GM21528 (cell line): Measurements from ENCODE around the gene CDC25B.
"Not testable (repeated sequence)": the region's sequence is repeated elsewhere in the genome, so short reads cannot be mapped to it uniquely, and the experiment has no call there.

ENCODE experiments used
- ATAC-seq: cut with Tn5 transposase; IDR thresholded peaks from one replicate; pipeline ENCODE4 v1.9.1; 2021; ENCODE audit warnings: mild to moderate bottlenecking, moderate library complexity; ENCODE audit not compliant: unreplicated experiment, low FRiP score

Gene CDC25B

DNA sequence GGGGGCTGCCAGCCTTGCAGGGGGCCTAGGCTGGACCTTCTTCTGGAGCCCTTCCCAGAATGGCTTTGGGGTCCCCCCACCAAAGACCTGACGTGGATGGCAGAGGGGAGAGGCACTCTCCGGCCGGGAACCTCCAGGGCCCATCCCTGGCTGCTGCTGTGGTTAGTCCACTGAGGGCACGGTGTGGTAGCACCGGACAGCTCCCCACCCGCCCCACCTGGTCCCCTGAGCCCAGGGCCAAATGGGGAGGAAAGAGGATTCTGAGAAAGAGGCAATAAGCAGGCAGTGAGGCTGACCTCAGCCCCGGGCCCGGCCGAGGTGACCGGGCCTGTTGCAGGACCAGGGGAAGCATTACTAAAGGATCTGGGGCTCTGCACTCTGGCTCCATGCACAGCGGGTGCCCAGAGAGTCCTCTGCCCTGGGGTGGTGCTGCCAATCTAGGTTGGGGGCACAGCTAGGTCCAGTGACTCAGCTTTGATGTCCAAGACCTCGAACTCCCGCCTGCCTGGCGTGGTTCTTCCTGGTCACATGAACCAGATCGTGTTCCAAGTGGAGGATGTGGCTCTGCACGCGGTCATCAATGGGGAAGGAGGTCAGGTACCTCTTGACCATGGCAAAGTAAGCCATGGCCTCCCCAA lies 11.8 kb upstream of the CDC25B start:
- no peak for ATAC-seq

DNA sequence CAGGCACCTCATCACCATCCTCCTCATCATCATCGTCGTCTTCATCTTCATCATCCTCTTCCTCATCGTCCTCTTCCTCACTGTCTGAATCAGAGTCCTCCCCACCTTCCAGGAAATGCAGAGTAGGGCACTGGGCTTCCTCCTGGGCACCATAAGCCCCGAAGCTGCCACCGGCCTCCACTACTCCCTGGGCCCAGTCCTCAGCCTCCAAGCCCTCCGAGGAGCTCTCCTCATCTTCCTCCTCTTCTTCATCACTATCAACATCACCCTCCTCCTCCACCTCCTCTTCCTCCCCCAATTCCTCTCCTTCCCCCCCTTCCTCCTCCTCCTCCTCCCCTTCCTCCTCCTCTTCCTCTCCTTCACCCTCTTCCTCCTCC lies 11.3 kb upstream of the CDC25B start:
- no peak for ATAC-seq

DNA sequence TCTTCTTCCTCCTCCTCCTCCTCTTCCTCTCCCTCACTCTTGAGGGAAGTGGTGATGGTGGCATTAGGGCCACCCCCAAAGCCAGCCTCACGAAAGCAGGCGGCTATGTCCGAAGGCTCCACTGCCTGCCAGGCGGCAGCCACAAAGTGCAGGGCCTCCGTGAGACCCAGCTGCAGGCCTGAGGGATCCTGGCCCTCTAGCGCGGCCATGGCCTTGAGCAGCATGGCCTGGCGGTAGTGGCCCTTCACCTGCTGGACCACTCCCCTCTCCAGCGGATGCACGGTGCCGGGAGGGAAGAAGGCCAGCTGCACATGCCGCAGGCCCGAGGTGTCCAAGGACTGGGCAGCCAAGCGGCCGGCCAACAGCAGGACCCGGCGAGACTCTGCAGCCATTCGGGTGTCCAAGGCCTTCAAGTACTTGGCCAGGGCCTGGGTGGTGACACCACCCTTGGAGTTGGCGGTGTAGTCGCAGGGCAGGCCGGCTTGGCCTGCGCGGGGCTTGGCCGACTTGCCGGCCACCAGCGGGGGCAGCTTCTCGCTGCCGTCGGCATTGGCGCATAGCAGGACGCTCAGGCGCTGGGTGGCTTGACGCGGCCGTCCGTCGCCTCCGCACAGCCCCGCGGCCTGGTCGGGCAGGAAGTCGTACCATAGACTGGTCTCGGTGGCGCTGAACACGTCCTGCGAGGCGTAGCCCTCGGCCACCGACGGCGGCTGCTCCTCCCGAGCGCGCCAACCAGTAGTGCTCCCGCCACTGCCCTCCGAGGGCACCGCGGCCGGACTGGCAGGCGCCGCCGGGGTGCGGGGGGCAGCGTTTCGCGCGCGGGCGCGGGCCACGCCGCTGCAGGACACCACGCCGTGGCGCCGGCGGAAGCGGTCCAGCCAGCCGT lies 10.6 kb upstream of the CDC25B start:
- ATAC-seq, result no peak

DNA sequence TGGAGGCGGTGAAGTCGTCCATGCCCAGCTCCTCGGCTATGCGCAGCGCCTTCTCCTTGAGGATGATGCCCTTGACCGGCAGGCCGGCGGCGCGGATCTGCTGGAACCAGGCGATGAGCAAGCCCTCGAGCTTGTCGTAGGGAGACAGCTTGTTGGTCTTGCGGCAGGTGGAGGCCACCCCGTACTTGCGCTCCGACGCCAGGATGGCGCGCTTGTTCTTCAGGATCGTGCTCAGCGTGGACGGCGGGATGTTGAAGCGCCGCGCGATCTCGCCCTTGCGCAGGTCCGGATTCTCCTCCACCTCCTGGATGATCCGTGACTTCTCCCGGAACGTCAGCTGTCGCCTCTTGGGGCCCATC lies 10.0 kb upstream of the CDC25B start:
- peak; percentile 10 for ATAC-seq

DNA sequence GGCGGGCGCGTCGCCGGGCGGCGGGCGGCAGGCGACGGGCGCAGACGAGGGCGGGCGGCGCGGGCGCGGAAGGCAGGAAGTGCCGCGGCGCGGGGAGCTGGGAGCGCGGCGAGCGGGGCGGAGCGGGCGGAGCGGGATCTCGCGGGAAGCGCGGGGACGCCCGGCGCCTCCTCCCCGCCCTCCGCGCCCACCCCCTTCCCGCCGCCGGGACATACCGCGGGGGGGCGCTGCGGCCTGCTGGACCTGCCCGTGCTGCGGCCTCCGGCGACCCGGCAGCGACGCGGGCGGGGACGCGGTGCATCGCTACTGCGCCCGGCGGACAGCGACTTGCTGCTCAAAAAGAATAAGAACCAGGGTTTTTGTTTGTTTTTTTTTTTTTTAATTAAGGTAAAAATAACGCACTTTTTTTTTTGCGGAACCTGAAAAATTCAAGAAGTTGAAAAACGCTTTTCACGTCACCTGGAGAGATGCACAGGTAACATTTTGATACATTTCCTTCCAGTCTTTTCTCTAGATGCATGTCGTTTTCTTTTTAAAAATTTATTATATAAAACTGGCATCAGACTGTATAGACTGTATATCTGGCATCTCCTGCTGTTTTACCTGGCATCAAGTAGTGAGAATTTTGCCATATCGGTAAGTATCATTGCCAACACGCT lies 9.3 kb upstream of the CDC25B start, which contains the start of gene CENPB:
Gene CENPB, minus strand, starts transcription at position 76 of the 659 bp plus-strand sequence. CDS start 257 bp downstream, outside the sequence.
- peak; percentile 71 for ATAC-seq

DNA sequence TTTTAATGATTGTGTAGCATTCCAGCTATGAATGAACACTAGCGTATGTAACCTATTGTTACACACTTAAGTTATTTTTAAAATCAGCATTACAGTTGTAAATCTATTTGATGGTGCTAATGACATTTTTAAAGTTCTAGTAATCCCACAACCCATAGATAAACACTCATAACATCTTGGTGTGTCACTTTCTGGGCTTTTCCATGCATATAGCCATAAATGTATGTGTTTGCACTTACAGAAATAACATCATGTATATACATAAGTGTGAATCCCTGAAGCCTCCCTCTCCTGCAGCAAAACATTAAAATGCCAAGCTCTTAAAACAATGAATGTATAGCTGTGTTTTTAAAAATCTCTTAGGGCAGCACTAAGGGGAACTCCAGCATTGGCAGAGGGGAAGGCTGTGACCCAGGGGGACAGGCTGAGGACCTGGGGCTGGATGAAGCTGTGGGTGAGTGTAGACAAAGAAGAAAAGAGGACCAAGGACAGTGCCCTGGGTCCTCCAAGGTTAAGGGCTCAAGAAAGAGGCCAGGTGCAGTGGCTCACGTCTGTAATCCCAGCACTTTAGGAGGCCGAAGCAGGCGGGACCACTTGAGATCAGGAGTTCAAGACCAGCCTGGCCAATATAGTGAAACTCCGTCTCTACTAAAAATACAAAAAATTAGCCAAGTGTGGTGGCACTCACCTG lies 8.6 kb upstream of the CDC25B start:
- ATAC-seq, result no peak

DNA sequence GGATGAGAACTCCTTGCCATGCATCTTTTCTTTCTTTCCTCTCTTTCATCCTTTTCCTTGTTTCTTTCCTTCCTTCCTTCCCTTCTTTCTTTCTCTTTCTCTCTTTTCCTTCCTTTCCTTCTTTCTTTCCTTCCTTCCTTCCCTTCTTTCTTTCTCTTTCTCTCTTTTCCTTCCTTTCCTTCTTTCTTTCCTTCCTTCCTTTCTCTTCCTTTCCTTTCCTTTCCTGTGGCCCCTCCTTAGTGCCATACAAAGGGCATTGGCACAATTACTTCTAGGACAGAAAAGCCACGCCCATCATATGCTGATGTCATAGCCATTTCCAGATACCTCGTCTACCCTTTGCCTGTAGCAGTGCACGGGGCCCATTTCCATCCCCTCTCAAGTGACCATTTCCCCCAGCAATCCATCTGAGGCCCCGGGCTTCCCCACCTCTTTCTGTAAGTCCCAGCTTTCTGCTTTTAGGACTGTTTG lies 7.4 kb upstream of the CDC25B start:
- no peak for ATAC-seq

DNA sequence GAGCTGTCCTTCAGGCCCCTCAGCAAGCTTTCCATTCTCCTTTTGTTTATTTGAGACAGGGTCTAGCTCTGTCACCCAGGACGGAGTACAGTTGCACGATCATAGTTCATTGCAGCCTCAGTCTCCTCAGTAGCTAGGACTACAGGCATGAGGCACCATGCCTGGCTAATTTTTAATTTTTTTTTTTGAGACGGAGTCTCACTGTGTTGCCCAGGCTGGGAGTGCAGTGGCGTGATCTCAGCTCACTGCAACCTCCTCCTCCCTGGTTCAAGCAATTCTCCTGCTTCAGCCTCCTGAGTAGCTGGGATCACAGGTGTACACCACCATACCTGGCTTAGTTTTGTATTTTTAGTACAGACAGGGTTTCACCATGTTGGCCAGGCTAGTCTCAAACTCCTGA lies 6.9 kb upstream of the CDC25B start:
- not testable (repeated sequence) for ATAC-seq

DNA sequence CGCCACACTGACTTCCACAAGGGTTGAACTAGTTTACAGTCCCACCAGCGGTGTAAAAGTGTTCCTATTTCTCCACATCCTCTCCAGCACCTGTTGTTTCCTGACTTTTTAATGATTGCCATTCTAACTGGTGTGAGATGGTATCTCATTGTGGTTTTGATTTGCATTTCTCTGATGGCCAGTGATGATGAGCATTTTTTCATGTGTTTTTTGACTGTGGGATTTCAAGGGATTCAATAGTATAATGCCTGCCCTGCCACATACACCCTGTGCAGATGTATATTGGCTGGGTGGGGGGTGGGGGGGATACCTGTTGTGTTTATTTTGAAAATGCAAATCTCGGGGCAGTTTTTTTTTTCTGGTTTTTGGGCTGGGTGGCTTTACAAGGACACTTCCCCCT lies 1.9 kb upstream of the CDC25B start:
- ATAC-seq, result not testable (repeated sequence)

DNA sequence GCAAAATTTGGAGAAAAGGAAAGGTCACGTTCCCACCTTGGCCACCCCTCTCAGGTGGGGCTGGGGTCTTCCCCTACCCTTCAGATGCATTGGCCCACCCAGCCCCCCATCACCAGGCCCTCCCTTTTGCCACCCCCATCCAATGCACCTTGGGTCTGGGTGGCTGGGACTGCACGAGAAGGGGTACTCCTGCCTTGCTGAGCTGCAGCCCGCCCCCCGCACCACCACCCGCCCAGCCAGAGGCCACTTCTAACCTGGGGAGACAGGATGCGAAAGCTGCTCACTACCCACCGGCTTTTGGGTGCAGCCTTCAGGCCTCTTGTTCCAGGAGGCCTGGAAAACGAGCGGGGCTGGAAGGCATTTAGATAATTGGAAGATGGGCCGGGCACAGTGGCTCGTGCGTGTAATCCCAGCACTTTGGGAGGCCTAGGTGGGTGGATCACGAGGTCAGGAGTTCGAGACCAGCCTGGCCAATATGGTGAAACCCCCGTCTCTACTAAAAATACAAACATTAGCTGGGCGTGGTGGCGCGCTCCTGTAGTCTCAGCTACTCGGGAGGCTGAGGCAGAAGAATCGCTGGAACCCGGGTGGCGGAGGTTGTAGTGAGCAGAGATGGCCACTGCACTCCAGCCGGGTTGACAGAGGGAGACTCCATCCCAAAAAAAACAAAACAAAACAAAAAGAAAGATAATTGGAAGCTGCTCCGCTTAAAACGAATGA lies 1.2 kb upstream of the CDC25B start:
- ATAC-seq, result no peak

DNA sequence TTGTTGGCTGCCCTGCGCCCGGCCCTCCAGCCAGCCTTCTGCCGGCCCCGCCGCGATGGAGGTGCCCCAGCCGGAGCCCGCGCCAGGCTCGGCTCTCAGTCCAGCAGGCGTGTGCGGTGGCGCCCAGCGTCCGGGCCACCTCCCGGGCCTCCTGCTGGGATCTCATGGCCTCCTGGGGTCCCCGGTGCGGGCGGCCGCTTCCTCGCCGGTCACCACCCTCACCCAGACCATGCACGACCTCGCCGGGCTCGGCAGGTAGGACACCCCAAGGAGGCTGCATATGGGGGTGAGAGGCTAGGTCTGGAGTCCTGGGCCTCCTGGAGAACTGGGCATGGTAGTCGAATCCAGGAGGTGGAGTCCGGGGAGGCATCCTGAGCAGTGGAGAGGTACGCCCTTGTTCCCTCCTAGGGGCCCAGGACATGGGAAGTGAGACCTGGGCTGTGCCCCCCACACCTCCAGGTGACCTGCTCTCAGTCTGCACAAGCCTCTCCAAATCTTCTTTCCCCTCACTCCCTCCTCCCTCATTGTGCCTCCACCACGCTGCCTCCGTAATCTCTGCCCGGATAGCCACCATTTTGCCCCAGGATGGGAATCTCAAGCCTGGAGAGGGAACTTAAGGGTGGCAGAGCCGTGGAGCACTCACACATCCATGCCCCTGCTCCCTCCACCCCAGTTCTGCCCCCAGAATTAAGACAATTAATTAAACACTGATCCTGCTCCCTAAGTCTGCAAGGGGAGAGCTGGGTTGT lies 541 bp downstream of the CDC25B start:
- peak; percentile 2 for ATAC-seq

DNA sequence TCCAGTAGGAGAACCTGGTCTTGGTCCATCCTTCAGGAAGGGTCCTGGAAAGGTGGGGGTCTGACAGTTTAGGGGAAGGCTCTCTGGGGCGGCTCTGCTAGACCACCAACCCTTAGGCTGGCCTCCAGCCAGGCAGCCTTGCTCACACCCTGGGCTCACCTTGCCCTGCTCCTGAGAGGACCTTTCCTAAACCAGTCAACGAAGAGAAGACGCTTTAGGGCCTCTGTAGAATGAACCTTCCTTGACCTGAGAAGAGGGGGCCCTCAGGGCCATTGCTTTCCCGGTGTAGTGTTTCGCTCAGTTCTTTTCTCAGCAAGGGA lies 1.1 kb downstream of the CDC25B start:
- no peak for ATAC-seq

DNA sequence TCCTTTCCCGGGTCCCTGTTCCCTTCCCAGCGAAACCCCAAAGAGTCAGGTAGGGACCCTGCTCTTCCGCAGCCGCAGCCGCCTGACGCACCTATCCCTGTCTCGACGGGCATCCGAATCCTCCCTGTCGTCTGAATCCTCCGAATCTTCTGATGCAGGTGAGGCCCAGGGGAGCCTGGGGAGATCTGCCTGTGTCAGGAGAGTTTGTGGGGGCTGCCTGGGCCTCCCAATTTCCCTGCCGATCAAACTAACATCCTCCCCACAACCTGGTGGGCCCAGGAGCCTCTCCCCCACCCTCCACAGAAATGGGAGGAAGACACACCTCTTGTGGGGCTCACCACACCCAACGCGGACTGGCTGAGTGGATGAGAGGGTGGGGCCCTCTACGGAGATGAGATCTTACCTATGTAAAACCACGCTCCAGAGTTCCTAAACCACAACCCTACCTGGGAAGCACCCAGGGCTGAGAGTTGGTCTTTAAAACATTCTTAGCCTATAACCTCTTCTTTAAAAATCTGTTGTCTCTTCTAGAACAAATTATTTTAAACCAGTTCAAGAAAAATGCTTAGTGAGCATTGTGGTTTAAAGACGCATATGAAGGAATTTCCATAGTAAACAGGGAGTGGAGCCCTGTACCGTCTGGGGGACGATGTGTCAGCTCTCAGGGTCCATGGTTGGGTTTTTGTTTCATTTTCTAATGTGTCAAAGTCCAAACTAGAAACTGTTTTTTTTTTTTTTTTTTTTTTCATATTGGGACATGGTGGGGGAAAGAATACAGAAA lies 1.7 kb downstream of the CDC25B start:
- ATAC-seq, result no peak

DNA sequence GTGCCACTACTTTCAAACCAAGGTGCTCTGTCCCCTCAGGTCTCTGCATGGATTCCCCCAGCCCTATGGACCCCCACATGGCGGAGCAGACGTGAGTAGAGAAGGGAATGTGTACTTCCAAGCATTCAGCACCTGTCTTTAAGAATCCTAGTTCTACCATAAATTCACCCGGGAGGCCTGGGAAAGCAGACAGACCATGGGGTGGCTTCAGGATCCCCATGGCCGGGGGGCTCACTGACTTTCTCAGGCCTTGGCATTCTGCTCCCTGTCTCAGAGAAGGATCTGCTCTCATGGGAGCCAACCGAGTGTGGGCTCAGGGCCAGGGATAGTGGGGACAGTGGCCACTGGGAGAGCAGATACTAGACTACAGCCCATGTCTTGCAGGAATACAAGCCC lies 2.3 kb downstream of the CDC25B start:
- ATAC-seq, result no peak

DNA sequence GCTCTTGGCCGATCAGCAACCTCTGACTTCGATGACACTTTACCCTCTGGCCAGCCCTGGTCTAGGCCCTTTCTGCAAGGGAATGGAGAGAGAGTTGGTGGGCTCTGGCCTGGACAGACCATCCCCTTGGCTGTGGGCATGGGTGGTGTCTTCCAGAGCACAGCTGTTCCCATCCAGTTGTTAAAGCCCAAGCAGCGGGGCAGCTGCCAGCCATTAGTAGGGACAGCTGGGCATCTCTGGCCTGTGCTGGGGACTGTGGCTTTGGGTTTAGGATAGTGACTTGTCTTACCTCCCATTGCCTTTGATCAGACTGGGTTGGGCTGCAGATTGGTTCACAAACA lies 2.8 kb downstream of the CDC25B start:
- ATAC-seq, result no peak

DNA sequence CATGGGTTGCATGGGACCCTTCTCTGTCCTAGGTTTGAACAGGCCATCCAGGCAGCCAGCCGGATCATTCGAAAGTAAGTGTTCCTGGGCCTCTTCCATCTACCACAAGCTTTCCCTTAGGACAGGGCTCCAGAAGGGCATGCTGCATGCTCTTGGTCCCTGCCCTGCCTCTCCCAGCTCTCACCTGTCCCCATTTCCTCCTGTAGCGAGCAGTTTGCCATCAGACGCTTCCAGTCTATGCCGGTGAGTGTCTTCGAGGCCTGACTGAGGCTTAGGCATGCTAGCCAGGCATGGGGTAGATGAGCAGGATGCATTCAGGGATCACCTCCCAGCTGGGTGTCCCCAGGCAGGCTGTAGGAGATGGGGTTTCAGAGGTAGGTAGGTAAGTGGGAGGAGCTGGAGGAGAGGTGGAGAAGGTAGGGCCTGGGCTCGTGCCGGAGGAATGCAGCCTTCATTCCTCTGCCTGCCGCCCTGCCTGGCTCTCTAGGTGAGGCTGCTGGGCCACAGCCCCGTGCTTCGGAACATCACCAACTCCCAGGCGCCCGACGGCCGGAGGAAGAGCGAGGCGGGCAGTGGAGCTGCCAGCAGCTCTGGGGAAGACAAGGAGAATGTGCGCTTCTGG lies 4.3 kb downstream of the CDC25B start:
- ATAC-seq, result no peak

DNA sequence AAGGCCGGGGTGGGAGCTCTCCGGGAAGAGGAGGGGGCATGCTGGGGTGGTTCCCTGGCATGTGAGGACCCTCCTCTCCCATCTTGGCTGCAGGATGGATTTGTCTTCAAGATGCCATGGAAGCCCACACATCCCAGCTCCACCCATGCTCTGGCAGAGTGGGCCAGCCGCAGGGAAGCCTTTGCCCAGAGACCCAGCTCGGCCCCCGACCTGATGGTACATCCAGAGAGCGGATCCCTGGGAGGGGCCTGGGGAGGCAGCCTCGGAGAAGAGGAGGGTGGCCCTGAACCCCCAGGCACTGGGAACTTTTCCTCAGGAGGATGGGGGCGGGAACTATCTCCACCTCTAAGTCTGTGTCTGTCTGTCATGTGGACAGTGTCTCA lies 4.8 kb downstream of the CDC25B start:
- no peak for ATAC-seq

DNA sequence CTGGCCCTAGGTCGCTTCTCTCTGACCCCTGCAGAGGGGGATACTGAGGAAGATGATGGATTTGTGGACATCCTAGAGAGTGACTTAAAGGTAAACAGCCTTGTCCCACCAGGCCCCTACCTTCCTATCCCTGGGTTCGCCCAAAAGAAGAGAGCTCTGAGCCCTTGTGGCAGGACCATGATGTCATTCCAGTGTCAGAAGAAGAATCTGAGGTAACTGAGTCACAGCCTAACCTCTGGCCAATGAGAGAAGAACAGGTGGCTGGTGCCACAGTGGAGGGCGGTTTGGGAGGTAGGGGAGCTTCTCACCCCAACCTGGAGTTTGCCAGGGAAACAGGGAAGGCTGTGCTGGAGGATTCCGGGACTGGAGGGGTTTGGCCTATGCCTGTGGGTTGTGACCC lies 5.2 kb downstream of the CDC25B start:
- ATAC-seq, result no peak

DNA sequence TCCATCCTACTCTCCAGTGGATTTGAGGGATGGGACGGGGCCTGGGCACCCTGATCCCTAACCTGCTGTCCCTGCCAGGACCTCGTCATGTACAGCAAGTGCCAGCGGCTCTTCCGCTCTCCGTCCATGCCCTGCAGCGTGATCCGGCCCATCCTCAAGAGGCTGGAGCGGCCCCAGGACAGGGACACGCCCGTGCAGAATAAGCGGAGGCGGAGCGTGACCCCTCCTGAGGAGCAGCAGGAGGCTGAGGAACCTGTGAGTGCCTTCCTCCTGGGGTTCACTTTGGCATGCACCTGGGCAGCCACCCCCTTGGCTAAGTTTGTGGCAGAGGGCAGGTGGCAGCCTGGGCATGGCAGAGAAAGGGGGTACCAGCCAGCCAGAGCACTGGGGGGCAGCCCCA lies 5.7 kb downstream of the CDC25B start:
- no peak for ATAC-seq
